Fibroblast of the conjunctiva (primary cell): ENCODE data around the gene FAM228A.
"Not testable (repeated sequence)": the region's sequence is repeated elsewhere in the genome, so short reads cannot be mapped to it uniquely, and the experiment has no call there.

Experiments
- DNase-seq: peaks from one replicate; pipeline ENCODE4 v3.0.0-alpha.2; 2010; ENCODE audit warnings: low read depth

Gene FAM228A

DNA sequence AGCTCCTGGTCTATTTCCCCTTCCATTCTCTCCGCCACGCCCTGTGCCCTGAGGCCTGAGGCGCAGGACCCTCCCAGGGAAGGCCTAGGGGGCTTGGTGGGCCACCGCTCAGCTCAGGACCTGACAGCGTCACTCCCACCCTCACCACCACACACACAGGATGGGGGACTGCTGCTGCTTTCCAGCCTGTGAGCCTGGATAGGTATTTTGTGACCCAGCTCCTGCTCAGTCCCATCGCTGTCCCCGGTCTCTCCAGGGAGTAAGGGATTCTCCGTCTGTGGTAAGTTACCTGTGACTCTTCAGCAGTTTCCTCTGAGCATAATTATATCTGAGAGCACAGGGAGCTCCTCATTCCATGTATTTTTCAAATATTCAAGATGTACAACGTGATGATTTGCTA is 16.3 kb downstream of the FAM228A start:
- no peak for DNase-seq

DNA sequence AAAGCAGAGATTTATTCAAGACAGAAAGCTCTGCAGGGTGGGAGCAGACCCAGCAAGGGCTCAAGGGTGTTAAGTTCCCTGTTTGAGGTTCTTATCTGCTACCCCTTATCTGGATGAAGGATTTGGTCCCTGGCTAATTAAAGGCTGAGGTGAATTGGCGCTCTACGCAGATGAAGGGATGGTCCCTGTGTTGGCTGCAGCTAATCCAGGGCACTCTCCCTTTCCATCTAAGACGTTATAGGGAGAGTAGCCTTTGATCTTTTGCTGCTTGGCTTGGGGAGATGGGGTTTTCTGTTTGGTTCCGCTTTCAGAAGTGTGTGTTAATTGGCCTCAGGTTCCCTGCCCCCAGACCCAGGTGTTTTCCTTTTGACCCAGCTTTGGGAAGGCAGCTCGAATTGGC is 17.0 kb downstream of the FAM228A start:
- DNase-seq, result no peak

DNA sequence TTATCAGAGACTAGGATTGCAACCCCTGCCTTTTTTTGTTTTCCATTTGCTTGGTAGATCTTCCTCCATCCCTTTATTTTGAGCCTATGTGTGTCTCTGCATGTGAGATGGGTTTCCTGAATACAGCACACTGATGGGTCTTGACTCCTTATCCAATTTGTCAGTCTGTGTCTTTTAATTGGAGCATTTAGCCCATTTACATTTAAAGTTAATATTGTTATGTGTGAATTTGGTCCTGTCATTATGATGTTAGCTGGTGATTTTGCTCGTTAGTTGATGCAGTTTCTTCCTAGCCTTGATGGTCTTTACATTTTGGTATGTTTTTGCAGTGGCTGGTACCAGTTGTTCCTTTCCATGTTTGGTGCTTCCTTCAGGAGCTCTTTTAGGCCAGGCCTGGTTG is 22.4 kb downstream of the FAM228A start:
- DNase-seq, result not testable (repeated sequence)

DNA sequence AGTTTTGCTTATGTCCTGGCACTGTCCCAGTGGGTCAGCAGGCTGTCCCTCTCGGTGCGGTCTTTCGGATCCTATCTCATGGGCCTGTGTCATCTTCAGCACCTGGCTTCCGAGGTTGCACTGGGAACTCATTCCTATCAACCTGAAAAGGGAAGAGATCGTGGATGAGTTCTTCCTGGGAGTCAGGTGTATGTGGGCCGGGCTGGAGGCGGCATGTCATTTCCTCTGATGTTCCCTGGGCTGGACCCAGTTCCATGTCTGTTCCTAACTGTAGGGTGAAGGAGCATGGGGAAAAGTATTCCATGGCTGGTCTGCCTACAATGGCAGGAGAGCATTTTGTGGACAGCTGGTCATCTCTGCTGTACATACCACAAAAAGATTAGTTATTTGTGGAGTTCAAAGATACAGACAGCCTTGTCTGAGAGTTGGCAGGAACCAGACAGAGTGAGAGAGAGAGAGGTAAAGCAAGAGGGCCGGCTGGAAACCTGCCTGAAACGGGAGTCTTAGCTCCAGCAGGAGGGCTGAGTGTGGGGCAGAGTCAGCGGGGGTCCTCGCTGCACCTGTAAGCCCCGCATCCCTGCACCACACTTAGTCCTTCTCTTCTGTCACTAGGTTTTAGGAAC is 25.2 kb downstream of the FAM228A start:
- DNase-seq, result no peak

DNA sequence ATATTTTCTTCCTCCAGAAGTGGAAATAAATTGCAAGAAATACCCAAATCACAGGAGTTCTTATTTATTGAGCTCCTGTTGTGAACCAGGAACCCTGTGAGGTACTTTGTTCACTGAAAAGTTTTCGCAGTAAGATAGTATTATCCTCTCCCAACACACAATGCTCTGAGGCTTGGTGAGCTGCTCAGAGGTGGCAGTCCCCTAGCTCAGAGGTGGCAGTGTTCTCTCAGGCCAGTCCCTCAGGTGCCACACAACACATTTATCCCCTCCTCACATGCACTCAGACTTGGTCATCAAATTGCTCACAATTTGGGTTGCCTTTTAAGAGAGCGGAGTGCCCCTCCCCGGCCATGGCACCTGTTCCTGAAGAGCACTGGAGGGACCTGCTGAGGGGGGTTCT is 25.9 kb downstream of the FAM228A start:
- no peak for DNase-seq

DNA sequence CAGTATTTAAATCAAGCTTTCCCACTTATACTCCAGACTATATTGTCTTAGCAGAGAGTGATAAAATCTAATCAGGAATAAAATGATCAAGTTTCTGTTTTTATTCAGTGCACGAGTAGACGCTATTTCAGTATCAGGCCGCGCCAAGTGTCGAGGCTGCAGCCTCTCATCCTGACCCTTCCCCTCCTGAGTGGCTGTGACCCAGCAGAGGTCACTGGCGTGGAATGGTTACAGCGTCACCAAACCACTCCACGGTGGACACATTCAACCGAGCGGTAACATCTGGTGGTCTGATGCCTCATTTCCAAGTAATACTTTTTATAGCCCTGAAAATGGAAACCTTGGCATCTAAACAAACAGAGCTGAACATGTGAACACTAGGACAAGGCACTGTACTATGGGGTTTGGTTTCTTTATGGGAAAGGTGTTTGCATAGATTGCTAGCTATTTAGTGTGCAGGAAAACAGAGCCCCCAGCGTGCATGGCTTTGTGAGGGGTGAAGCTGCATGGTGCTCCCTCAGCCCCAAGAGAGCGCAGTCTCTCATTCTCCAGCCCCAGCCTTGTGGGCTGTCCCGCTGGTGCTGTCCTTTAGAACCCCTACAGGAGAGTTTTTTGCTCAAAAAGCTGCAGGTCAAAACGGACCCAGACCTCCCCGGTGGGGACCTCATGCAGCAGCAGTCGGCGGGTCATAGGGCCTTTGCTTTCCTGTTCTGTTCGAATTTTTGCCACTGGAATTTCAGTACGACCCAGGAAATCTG is 28.4 kb downstream of the FAM228A start:
- no peak for DNase-seq

DNA sequence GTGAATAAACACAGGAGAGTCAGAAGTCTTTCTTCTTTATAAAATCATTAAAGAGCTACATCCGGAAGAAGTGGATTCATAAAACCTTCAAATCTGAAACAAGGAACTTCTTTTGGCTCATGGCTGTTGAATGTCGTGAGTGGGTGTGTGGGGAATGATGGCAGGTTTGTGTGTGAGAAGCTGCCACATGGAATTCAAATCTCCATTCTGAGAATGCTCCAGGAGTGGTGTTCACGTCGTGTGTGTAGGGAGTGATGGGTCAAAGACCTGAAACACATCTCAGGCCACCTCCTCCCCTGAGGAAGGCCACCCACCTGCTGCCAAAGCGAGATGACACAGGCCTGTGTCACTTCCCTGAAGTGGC is 28.9 kb downstream of the FAM228A start:
- DNase-seq, result no peak

DNA sequence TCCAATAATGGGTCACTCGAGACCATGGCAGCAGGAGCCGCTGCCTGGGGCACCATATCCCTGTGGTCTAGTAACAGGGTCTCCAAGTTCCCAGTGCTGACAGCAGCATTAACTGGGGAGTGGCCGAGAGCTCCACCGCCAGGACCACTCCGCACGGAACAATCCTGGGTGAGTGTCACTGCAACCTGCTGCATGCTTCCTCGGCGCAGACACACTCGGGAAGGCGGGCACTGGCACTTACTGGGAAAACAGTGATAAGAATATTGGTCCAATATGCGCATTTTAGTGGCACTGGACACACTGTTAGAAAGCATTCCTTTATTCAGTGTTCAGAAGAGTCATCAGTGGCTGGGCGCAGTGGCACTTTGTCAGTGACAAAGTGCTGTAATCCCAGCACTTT is 29.7 kb downstream of the FAM228A start:
- DNase-seq, result no peak

DNA sequence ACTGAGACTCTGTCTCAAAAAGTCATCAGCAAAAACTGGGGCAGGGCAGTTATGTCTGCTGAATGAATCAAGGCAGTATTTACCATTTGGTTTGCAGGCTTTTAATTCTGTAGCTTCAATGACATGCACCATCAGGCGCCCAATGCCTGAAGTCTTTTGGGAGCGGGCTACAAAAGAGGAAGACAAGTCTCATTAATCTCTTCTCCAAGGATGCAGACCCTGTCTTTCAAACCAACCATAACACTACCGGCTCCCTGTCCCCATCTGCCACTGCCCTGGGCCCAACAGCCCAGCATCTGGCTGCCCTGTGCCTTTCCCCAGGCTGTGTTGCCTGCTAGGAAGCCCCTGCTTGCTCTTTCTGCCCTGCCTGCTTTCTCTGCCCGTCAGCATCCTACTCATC is 30.3 kb downstream of the FAM228A start:
- DNase-seq, result no peak

DNA sequence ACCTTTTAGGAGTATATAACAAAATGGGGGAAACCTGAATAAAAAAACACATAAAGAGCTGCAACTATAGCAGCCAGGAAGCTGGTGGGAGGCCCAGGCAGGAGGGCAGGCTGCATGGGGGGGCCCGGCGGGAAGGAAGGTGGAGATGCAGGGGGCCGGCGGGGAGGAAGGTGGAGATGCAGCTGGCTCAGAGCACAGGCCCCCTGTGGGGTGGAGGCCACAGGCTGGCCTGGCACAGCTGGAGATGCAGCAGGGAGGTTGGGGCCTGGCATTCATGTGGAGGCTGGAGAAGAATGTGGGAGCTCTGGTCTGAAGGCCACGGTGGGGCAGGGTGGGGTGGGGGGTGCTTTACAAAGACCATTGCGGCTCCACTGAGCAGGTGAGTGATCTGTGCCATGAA is 31.4 kb downstream of the FAM228A start:
- no peak for DNase-seq

DNA sequence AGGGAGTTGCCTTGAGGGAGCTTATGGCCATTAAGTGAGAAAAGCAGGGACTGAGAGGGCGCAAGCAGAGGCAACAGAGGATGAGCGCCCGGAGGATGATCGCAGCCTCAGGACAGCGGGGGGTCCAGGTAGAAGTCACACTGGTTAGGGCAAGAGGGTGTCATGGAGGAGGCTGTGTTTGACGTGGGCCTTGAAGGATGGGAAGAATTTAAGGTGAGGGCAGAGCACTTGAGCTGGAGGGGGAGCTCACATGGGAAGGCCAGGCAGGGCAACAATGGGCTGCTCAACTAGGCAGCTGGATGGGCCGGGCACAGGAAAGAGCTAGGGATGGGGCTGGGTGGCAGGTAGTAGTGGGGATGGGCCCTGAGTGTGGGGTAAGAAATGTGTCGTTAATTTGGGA is 31.9 kb downstream of the FAM228A start:
- no peak for DNase-seq

DNA sequence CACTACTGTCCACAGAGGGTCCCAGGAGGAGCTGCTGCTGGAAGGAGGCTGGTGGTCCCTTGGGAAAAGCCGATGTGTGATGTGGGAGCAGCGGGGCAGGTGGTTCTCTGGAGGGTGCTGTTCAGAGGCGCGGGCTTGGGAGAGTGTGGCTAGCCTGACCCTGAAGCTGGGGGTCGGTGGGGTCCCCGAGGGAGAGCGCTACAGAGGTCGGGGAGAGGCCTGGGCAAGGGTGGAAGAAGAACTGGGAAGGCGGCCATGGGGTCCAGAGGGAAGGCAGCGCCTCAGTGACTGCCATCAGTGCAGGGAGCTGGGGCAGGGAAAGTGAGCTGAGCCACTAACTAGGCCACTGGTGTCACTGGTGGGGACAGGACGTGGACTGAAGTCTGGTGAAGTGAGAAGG is 32.5 kb downstream of the FAM228A start:
- no peak for DNase-seq

DNA sequence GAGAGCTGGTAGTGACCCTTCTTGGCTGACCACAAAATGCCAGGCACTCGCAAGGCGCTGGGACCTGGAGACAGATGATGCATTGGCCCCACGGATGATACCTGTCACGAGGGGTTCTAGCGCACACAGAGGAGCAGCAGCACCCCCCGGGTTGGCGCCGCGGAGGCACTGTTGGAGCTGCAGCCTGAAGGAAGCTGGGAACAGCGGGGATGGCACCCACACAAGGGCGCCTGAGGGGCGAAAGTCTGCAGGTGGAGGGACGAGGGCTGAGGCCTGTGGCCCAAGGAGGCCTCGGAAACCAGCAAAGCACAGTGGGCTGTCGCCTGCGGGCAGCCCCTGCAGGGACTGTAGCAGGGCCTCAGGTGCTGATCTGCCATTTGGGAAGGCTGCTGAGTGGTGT is 33.6 kb downstream of the FAM228A start:
- DNase-seq, result no peak

DNA sequence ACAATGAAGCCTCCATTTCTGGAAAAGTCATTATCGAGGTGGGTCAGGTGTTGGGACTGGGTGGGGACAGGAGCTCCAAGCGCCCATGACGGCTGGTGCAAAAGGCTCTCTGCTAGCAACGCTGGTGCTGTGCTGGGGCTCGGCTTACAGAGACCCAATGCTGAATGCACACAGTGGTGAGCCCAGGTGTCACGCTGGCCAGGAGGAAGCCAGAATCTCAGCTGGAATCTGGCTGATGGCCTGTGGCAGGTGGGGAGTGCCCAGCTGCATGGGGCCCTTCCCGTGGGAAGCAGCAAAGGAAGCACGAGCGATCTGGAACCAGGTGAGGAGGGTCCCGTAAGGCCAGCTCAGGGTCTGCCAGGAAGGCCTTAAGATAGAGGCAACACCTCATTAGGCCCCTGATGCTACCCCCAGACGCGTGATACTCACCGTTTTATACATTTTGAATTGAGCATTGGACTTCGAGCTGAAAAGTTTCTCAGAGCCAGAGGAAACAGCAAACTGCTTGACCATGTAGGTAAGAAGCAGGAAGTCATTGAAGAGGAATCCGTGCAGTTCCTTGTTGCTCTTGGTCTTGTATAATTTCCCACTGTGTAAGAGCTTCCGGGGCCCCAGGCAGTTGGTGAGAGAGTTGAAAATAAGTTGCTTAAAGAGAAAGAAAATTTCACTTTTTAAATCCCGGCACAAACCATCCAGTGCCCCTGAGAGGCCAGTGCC is 34.7 kb downstream of the FAM228A start:
- no peak for DNase-seq

DNA sequence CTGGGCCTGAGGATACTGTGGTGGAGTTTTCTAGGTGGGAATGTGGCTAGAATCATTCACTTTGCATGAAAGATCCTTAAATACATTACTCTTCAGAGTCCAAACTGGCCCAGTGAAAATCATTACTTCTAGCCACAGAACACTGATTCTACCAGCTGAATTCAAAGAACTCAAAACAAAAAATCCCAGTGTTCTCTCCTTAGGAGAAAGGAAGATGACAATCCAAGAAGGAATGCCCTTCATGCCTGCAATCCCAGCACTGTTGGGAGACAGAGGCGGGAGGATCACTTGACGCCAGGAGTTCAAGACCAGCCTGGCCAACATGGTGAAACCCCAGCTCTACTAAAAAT is 35.2 kb downstream of the FAM228A start:
- no peak for DNase-seq

DNA sequence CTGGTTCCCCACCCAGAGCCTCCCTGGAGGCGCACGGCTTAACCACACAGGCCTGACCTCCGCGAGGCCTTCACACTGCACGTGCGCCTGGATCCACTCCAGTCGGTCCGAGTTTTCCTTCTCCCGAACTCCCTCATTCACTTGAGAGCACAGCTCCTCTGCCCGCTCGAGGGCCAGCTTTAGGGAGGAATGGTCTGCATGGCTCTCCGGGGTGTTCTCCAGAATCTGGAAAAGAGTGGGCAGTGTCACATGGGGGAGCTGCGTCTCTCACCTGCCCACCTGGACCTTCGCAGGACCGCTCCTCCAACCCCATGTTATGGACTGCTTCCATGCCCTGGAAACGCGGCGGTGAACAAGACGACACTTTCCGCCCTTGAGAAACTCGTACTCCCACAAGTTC is 35.9 kb downstream of the FAM228A start:
- no peak for DNase-seq

DNA sequence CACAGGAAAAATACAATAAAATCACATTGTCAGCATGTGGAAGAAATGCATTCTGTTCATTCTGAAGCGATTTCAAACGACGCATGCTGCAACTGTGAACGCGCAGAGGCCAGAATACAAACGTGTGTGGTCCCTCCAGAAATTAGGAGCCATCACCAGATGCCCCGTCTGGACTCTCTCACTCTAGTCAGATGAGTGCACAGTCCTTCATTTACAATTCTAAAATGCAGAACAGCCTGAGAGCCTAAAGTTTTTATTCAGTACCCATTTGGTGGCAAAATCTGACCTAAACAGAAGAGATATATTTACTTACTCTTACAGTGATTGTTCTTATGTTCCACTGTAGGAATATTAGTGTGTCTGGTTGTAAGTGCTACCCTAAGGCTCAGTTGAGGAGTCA is 36.6 kb downstream of the FAM228A start:
- no peak for DNase-seq

DNA sequence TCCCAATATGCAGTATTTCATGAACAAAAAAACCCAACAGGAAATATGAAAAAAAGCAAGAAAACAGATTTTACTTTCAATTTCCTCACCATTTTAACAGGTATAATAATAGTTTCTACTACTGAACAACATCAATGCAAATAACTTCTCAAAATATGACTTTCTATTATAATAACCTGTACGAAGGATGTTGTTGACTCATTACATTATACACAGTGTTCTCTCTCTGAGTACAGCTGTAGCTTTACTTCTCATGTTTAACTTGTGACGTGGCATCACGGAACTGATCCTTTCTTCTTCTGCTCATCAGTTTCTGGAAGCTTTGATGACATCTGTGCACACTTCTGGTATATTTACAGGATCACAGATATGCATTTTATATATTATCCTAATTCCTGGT is 40.0 kb downstream of the FAM228A start:
- no peak for DNase-seq

DNA sequence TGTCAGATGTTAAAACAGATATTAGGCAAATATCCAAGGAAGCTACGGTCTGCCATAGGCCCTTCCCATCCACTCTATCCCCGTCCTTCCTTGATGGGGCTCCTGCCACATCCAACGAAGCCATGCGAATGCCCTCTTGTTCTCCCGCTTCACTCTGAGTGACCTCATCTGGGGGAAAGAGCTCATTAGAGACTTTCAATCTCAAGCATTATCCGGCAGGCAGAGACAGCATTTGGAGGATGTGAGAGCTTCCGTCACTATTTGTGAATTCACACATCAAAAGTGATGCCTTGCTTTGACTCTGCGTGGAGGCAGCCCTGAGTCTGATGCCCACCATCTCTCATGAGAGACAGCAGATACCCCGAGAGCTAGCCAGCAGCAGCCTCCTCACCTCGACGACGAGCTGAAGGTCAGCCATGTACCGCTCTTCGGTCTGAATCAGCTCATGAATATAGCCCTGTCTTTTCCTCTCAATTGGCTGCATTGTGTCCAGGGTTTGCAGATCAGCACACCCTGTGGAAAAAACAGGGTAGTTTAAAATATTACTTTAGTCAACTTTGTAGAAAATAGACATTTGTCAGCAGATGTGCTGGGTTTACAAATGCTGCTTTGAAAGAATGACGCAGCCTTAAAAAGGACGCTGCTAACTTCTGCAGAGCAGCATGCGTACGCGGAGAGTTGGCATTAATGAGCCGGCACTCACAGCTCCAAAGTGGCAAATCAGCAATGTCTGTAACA is 45.9 kb downstream of the FAM228A start:
- no peak for DNase-seq

DNA sequence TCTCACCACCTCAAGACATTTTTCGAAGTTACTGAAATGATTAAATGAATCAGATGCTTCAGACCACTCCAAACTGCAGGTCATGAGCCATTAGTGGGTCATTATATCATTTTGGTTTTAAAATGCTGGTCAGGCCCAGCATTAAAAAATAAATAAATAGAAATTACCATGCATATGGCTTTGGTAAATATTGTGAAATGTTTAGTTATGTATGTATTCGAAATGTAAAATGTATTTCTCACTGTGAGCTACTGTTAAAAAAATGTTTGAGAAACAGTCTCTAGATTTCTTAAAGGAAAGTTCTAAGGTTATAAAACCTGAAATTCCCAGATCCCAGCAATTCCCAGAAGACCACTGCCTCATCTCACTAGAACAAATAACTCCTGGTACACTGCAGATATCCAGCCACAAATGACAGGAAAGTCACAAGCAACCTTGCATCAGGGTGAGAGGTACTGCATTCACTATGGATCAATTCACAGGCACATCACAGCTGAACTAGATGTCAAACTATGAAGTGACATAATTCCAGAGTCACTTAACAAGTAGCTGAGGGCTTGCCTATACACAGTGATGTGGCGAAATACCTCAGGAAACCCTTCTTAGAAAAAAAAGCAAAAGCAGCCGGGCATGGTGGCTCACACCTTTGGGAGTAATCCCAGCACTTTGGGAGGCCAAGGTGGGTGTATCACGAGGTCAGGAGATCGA is 46.6 kb downstream of the FAM228A start:
- no peak for DNase-seq

DNA sequence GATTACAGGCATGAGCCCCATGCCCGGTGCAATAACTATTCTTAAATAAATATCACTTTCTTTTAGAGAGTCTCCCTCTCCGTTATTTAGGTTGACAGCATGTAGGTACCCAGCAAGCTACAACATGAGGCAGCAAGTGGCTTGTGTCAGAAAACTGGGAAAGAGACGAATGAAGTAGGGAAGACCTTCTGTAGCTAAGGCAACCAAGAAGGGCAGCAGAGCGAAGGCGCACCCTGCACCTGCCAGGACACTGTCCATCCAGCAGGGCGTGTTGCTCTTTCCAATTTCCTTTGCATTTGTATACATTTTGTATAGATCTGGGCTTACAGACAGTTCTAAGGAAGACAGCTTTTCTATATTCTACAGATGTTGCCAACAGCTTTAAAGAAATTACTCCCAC is 48.1 kb downstream of the FAM228A start:
- DNase-seq, result no peak

DNA sequence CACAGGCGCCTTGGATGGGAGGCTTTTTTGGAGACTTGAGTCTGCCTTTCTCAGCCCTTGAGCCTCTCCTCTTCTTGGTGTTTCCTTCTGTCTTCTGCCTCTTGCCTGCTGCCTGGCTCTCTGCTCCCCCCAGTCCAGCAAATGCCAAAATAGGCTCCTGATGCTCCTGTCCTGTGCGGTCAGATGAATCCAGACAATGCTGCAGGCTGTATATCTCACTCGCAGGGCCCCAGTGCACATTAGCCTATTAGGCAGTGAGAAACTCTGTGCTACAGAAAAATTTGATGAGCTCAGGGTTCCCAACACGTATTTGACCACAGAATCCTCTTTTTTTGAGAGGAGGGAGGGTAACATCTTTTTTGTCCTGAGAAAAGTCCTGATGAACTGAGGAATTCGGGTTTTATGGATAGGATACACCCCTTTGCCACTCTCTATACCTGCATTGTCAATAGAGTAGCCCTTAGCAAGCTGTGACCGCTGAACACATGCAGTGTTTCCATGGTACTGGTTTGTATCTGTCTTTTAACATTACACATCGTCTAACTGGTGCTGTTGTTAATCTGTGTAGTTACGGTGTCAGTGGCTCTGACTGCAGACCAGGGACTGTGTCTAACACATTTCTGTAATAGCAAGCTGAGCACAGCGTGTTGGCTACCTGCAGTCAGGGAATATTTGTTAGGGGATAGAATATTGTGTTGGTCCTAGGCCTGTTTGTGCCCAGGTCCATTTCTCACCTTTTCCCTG is 50.8 kb downstream of the FAM228A start:
- DNase-seq, result no peak
